IPS-15b (cell line): ENCODE results near the gene PRR36.
"Not testable (repeated sequence)": the region's sequence is repeated elsewhere in the genome, so short reads cannot be mapped to it uniquely, and the experiment has no call there.

Source experiments
- H3K27me3 ChIP-seq: one replicate; pipeline ENCODE4 v1.6.1; 2013; ENCODE audit warnings: low read length; ENCODE audit not compliant: control insufficient read depth, insufficient read depth
- H3K36me3 ChIP-seq: one replicate; pipeline ENCODE4 v1.6.1; 2013; ENCODE audit warnings: low read length; ENCODE audit not compliant: control insufficient read depth, insufficient read depth
- H3K4me1 ChIP-seq: one replicate; pipeline ENCODE4 v1.6.1; 2013; ENCODE audit warnings: mild to moderate bottlenecking, low read length; ENCODE audit not compliant: control insufficient read depth, insufficient read depth
- H3K4me3 ChIP-seq: one replicate; pipeline ENCODE4 v1.5.1; 2013; ENCODE audit warnings: low read depth, low read length
- H3K9ac ChIP-seq: one replicate; pipeline ENCODE4 v1.6.1; 2013; ENCODE audit warnings: low read depth, mild to moderate bottlenecking, low read length
- H3K9me3 ChIP-seq: one replicate; pipeline ENCODE4 v1.6.1; 2013; ENCODE audit warnings: mild to moderate bottlenecking, low read length; ENCODE audit not compliant: control insufficient read depth, insufficient read depth

PRR36 gene

DNA sequence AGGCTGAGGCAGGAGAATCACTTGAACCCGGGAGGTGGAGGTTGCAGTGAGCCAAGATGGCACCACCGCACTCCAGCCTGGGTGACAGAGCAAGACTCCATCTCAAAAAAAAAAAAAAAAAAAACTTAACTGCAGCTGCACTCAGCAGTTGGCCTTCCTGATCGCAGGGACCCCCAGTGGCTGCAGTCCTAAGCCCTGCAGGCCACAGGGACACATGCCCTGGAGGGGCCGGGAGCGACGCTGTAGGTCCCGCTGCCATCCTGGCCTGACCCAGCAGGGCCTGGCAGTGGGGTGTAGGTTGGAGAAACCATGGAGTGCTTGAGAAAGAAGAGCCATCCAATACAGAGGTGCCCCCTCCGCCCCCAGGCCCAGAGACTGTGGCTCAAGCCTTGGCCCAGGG, 15.1 kb downstream of the PRR36 start:
- H3K36me3 ChIP-seq, H3K4me3 ChIP-seq, H3K4me1 ChIP-seq, H3K9me3 ChIP-seq, H3K9ac ChIP-seq: not testable (repeated sequence)
- peaks cover 24% of the 10 kb centered on the region for H3K27me3 ChIP-seq

DNA sequence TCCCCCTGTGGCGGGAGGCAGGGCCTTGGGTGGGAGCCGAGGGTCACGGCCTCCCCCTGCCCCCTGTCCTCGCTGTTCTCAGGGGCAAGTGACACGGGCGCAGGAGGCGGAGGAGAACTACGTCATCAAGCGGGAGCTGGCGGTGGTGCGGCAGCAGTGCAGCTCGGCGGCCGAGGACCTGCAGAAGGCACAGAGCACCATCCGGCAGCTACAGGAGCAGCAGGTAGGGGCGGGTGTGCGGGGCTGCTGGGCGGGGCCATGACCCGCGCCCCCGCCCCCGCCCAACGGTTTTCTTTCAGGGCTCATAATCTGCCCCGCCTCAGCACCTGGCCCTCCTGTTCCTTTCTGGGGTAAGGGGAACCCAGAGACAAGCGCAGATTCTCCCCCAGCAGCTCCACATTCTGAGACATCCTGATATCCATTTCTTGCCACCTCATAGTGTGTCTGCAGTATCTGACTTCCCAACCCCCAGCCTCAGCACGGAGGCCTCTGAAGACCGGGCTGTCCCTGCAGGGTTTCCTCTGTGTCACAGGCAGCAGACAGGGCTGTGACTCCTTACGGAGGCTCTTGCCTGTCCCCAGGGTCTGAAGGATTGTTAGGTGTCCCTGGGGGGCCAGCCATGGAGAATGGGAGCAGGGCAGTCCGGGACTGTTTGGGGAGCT, 15.9 kb downstream of the PRR36 start:
- H3K4me1 ChIP-seq: peaks cover 9% of the 10 kb centered on the region
- H3K9ac ChIP-seq: peak overlapping the region; percentile 60
- H3K4me3 ChIP-seq: peak overlapping the region; percentile 49

DNA sequence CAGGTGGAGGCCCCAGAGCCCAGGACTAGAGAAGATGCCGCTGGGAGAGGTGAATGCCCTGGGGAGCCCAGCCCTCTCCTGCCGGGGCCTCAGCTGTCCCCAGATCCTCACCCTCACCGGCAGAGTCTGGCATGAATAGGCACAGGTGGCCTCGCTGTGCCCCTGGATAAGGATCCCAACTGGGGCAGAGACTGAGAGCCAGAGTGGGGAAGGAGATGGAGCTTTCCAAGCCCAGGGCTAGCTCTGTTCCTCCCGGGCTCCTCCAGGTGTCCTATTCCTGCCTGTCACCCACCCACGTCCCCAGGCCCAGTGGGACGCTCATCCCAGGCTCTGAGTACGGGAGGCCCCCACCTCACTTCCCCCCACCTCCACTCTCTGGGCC, 16.5 kb downstream of the PRR36 start:
- peaks cover 13% of the 10 kb centered on the region for H3K27me3 ChIP-seq
- no peaks in the 10 kb centered on the region for H3K9me3 ChIP-seq
- H3K4me3 ChIP-seq: peak overlapping the region; percentile 49
- peaks cover 9% of the 10 kb centered on the region for H3K4me1 ChIP-seq
- H3K9ac ChIP-seq: no peak overlapping the region
- H3K36me3 ChIP-seq: no peaks in the 10 kb centered on the region

More for the DNA sequence above, 15.9 kb downstream of the PRR36 start:
- H3K9me3 ChIP-seq: no peaks in the 10 kb centered on the region
- peaks cover 16% of the 10 kb centered on the region for H3K27me3 ChIP-seq
- no peaks in the 10 kb centered on the region for H3K36me3 ChIP-seq

DNA sequence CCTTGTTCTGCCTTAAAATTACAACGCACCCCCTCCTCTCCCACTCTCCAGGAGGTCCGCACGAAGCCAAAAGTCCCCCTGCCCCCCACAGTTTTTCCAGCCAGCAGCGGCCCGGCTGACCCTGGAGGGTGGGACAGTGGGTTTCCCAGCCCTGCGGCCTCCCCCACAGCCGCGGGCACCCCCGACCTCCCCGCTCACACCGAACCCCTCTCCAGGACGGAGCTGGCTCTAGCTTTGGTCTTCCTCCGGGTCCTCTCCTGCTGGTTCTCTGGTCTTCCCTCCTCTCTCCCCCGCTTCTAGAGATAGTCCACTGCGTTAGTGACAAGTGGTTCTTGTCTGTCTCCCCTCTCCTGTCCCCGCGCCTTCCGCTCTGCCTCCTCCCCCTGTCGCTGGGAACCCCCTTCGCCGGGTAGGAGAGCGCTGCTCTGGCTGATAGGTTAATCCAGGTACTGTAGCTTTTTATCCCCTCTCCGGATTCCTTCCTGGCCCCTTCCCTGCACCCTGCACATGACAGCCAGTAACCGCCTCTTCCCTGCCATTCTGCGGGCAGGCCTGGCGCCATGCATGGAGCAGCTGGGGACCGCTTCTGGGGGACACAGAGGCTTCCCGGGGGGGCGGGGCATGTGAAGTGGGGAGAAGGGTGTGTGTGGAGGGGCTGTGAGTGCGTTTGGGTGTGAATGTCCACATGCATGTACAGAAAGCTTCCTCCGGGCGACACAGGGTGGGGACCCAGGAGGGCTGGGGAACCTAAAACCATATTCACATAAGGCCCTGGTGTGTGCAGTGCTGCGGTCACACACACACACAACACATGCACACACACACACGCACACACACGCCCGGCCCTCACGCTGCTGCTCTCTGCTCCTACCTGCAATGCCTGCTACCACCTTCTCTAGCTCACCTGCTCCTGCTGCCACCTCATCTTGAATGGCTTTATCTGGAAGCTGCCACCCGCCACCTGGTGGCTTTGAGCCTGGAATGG, 17.2 kb downstream of the PRR36 start:
- Histone ChIP-seq H3K27me3 (peaks cover 13% of the 10 kb centered on the region), H3K4me1 (peaks cover 9% of the 10 kb centered on the region), H3K9ac (no peak overlapping the region), H3K4me3 (peak overlapping the region; percentile 49), H3K9me3 (no peaks in the 10 kb centered on the region), H3K36me3 (no peaks in the 10 kb centered on the region)

DNA sequence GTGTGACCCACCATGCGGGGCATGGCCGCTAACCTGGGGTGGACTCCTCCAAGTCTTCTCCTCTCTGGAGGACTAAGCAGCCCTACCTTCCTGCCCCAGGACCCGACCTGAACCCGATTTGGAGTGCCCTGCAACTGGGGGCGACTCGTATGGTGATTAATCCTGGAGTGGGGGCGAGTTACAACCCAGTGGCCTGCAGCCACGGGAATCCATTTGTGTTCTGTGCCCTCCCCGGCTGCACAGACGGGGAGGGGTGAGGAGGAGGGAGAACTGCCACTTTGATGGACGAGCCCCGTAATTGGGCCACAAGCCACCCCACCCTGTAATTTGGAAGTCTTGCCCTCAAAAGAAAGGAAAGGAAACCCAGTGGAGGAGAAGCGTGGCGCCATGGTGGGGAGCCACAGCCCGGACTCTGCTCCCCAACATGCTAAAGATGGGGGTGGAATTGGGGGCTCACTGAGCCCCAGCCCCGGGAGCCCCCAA, 18.0 kb downstream of the PRR36 start:
- Histone ChIP-seq H3K9ac (no peak overlapping the region), H3K4me3 (no peak overlapping the region), H3K9me3 (no peaks in the 10 kb centered on the region), H3K36me3 (no peaks in the 10 kb centered on the region), H3K4me1 (peaks cover 5% of the 10 kb centered on the region), H3K27me3 (peaks cover 7% of the 10 kb centered on the region)

DNA sequence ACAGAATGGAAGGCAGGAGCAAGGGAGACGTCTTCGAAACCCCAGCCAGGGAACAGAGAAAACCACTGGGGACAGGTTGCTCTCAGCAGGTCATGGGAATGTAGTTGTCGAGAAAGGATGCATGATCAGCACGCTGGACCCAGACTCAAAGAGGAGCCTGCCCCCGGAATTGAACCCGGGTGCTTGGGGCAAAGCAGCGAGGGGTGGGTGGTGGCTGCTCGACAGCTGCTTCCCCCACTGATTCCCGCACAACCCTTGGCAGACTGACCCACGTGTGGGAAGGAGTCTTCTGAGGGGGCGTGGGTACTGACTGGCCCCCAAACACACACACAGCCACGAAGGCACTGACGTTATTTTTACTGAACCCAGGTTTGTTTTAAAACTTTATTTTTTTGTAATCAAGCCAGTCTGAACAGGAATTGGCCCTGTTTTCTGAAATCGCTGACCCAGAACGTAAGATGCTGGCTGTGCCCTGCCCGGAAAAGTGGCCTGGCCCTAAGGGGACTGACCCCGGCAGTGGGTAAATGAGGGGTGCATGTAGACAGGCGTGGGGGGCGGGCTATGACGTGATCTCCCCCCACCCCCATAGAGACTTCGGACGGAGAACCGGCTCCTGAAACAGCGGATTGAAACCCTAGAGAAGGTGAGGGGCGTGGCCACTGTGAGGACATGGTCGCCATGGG, 18.6 kb downstream of the PRR36 start:
- no peak overlapping the region for H3K4me3 ChIP-seq
- no peaks in the 10 kb centered on the region for H3K9me3 ChIP-seq
- peaks cover 1% of the 10 kb centered on the region for H3K27me3 ChIP-seq
- no peak overlapping the region for H3K9ac ChIP-seq
- H3K4me1 ChIP-seq: peaks cover 3% of the 10 kb centered on the region
- H3K36me3 ChIP-seq: no peaks in the 10 kb centered on the region

DNA sequence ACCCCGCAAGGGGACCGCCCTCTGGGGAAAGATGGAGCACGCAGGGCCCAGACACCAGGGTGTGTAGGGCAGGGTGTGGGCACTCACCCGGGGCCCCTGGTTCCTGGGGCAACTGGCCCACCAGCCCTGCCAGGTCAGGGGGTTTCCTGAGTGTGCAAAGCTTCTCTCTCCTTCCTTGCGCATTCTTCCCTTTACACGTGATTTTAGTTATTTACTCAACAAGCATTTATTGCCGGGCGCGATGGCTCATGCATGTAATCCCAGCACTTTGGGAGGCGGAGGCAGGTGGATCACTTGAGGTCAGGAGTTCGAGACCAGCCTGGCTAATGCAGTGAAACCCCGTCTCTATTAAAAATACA, 20.4 kb downstream of the PRR36 start:
- Histone ChIP-seq H3K9ac (no peak overlapping the region), H3K4me1 (peaks cover 3% of the 10 kb centered on the region), H3K27me3 (no peaks in the 10 kb centered on the region), H3K9me3 (no peaks in the 10 kb centered on the region), H3K36me3 (no peaks in the 10 kb centered on the region), H3K4me3 (peak overlapping the region; percentile 12)

DNA sequence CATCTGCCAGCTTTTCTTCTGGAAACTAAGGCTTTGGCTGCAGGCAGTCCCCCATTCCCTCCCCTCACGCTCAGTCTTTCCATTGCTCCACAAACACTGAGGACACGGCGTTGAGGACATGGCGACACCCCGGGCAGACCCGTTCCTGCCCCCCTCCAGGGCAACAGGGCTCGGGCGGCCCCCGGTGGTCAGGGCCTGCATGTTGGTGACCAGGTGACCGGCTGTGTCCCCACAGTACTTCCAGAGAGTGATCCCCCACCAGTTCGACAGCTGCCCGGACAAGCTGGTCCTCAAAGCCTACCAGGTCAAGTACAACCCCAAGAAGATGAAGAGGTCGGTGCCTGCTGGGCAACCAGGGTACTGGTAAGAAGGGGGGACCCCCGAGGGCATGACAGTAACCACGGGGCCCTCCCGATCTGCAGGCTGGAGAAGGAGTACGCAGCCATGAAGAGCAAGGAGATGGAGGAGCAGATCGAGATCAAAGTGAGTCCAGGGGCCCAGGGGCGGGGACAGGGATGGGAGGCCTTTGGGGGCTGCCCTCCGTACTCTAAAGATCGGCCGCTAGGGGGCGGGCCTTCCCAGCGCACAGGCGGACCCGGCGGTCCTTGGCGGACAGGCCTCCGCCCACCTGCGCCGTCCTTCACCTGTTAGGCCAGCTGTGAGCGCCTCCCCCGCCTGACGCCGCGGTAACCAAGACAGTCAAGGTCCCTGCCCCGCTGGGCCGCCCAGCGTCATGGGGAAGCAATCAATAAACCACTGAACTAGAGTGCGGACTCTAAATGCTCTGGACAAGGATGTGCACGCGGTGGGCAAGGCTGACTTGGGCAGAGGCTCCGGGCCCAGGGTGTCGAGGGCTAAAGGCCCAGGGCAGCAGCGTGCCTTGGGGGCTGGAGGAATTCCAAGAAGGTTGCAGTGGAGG, 21.1 kb downstream of the PRR36 start:
- peak overlapping the region; percentile 12 for H3K4me3 ChIP-seq
- H3K9ac ChIP-seq: no peak overlapping the region
- no peaks in the 10 kb centered on the region for H3K9me3 ChIP-seq
- no peaks in the 10 kb centered on the region for H3K4me1 ChIP-seq
- H3K36me3 ChIP-seq: no peaks in the 10 kb centered on the region
- no peaks in the 10 kb centered on the region for H3K27me3 ChIP-seq

DNA sequence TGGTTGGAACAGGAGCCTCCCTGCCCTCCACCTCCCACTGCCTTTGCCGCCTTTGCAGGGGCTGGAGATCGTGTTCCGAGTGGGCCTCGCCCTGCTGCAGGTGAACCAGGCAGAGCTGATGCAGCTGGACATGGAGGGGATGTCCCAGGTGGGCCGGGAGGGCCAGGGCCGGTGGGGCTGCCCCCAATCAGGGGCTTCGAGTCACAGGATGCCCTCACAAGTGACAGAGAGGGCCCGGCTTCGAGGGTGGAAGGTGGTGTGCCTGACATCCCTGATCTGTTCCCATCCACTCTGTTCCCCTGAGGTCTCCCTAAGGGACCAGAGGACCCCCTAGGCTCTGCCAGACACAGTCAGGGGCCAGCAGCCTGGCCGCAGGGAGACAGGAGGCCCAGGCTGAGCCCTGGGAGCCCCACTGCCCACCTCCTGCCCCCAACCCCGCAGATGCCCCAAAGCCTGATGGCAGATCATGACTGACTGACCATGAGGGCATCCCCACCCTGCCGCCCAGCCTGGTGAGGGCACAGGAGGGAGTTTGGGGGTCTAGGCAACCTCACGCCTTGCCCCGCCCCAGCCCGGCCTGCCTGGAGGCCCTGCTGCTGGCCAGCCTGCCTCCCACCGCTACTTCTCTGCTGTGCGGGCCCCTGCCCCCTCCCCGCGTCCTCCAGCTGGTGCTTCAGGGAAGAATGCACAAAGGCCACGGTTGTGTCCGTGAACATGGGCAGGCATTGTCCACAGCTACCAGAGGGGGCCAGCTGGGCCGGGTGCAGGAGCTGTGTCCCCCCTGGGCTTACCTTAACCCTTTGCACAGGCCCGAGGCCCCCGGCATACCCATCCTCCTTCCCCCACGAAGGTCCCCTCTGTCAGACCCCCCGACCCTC, 22.3 kb downstream of the PRR36 start:
- H3K4me3 ChIP-seq: no peak overlapping the region
- no peaks in the 10 kb centered on the region for H3K4me1 ChIP-seq
- no peaks in the 10 kb centered on the region for H3K27me3 ChIP-seq
- no peaks in the 10 kb centered on the region for H3K9me3 ChIP-seq
- H3K36me3 ChIP-seq: no peaks in the 10 kb centered on the region
- no peak overlapping the region for H3K9ac ChIP-seq

DNA sequence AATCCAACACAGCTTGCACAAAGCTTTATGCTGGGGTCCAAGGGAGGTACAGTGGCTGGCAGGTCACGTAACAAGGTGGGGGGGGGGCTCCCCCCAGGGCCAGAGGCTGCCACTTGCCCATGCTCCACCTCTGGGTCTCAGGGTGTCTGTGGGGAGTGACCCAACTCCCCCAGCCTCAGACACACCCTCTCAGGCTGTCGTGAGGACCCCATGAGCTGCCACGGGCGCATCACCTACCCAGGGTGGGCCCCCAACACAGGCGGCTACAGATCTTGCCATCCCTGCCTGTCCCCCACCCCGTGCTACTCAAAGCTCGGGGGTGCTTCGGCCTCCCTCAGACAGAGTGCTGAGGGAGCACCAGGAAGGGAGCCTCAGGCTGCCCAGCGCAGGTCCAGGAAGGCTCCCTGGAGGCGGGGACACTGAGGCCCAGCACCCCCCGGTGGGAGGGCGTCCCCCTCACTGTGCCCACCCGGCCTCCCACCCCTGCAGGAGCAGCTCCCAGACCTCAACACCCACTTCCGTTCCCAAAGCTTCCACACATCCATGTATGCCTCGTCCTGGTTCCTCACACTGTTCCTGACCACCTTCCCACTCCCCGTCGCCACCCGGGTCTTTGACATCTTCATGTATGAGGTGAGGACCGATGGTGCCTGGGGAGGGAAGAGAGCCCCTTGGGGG, 23.1 kb downstream of the PRR36 start:
- no peaks in the 10 kb centered on the region for H3K9me3 ChIP-seq
- H3K36me3 ChIP-seq: no peaks in the 10 kb centered on the region
- H3K27me3 ChIP-seq: no peaks in the 10 kb centered on the region
- no peak overlapping the region for H3K4me3 ChIP-seq
- no peak overlapping the region for H3K9ac ChIP-seq
- no peaks in the 10 kb centered on the region for H3K4me1 ChIP-seq
